Cardiac muscle cell (in vitro differentiated cells and primary cell): Measurements from ENCODE around the gene RHEBL1. TPM values are rescaled to one million over a fixed set of nuclear protein-coding genes. Genes with fewer than 3 reads are reported as not detected.

ENCODE experiments used
- DNase-seq, 2 donors: peaks; one replicate each; pipeline versions ENCODE4 v3.0.0 to v3.0.0-alpha.2; 2010 to 2017; ENCODE audit warnings: low read depth in 1 of 2, low spot score in 1 of 2
- H3K27ac ChIP-seq: fragments of 200-600 bp; sonication (generic); 2 replicates; pipeline ENCODE4 v1.5.1; 2016
- H3K27me3 ChIP-seq: fragments of 200-600 bp; sonication (generic); 2 replicates; pipeline ENCODE4 v1.6.0; 2016; ENCODE audit warnings: control low read depth
- H3K36me3 ChIP-seq: fragments of 200-600 bp; sonication (generic); 2 replicates; pipeline ENCODE4 v1.5.1; 2016; ENCODE audit warnings: control low read depth
- H3K4me1 ChIP-seq: fragments of 200-600 bp; sonication (generic); 2 replicates; pipeline ENCODE4 v1.8.1; 2017; ENCODE audit warnings: low read depth, mild to moderate bottlenecking, mixed run types
- H3K4me3 ChIP-seq: fragments of 200-600 bp; sonication (generic); 2 replicates; pipeline ENCODE4 v1.5.1; 2016; ENCODE audit warnings: mild to moderate bottlenecking
- H3K9me3 ChIP-seq: fragments of 200-600 bp; sonication (generic); 2 replicates; pipeline ENCODE4 v1.5.1; 2017; ENCODE audit warnings: low read depth, mild to moderate bottlenecking, control low read depth
- CTCF ChIP-seq: IDR thresholded peaks from 2 replicates; pipeline ENCODE4 v1.5.1; 2012; ENCODE audit warnings: low read depth, mild to moderate bottlenecking, low read length
- polyA plus RNA-seq: library from polyadenylated mRNA; unstranded; fragments of >200 nt; fragmentation: Nextera tagmentation; extraction: Ambion mirVana; gene quantifications from 2 replicates; pipeline ENCODE4 v1.2.1, GENCODE V29; 2016
- total RNA-seq: library from RNA; depleted of rRNA; stranded (reverse); fragments of >200 nt; gene quantifications from 2 replicates; pipeline ENCODE4 v1.2.3, GENCODE V29; 2016

The RHEBL1 gene
- total and polyA plus RNA-seq, 2 experiments from 2014 or later: 0.42 to 1.0 TPM

GRCh38 chr12:49026678-49027480 lies 42.9 kb downstream of the RHEBL1 start:
- DNase-seq: no peak
- Histone ChIP-seq H3K27me3 (no peaks in the 10 kb centered on the region), H3K9me3 (no peaks in the 10 kb centered on the region), H3K4me3 (no peak overlapping the region), H3K36me3 (peaks cover 65% of the 10 kb centered on the region), H3K4me1 (no peaks in the 10 kb centered on the region), H3K27ac (no peak overlapping the region)
- TF ChIP-seq CTCF: no peak

GRCh38 chr12:49026101-49026500 lies 43.7 kb downstream of the RHEBL1 start:
- DNase-seq: no peak
- Histone ChIP-seq H3K9me3 (no peaks in the 10 kb centered on the region), H3K4me1 (no peaks in the 10 kb centered on the region), H3K27ac (no peak overlapping the region), H3K4me3 (no peak overlapping the region), H3K27me3 (no peaks in the 10 kb centered on the region), H3K36me3 (peaks cover 70% of the 10 kb centered on the region)
- no peak for TF ChIP-seq CTCF

GRCh38 chr12:49025463-49025862 lies 44.3 kb downstream of the RHEBL1 start:
- TF ChIP-seq CTCF: no peak
- Histone ChIP-seq H3K9me3 (no peaks in the 10 kb centered on the region), H3K27ac (no peak overlapping the region), H3K4me3 (no peak overlapping the region), H3K36me3 (peaks cover 71% of the 10 kb centered on the region), H3K4me1 (no peaks in the 10 kb centered on the region), H3K27me3 (no peaks in the 10 kb centered on the region)
- DNase-seq: no peak

- Histone ChIP-seq H3K4me1 (no peaks in the 10 kb centered on the region), H3K27me3 (no peaks in the 10 kb centered on the region), H3K36me3 (peaks cover 67% of the 10 kb centered on the region), H3K9me3 (no peaks in the 10 kb centered on the region), H3K27ac (no peak overlapping the region), H3K4me3 (no peak overlapping the region)
- no peak for TF ChIP-seq CTCF
- DNase-seq: no peak
These were observed 45.2 kb downstream of the RHEBL1 start for GRCh38 chr12:49024543-49024942.

GRCh38 chr12:49023812-49024211 lies 46.0 kb downstream of the RHEBL1 start:
- no peak for TF ChIP-seq CTCF
- no peaks in the 10 kb centered on the region for H3K9me3 ChIP-seq
- no peak overlapping the region for H3K27ac ChIP-seq
- H3K4me1 ChIP-seq: peaks cover 5% of the 10 kb centered on the region
- H3K4me3 ChIP-seq: no peak overlapping the region
- peaks cover 61% of the 10 kb centered on the region for H3K36me3 ChIP-seq
- no peaks in the 10 kb centered on the region for H3K27me3 ChIP-seq
- DNase-seq: no peak
